ENCODE data around the gene COA4. TPM values are rescaled to one million over a fixed set of nuclear protein-coding genes. Genes with fewer than 3 reads are reported as not detected.

The COA4 gene
- total RNA-seq, 1 experiment from 2014 or later, result 97.0 TPM

DNA sequence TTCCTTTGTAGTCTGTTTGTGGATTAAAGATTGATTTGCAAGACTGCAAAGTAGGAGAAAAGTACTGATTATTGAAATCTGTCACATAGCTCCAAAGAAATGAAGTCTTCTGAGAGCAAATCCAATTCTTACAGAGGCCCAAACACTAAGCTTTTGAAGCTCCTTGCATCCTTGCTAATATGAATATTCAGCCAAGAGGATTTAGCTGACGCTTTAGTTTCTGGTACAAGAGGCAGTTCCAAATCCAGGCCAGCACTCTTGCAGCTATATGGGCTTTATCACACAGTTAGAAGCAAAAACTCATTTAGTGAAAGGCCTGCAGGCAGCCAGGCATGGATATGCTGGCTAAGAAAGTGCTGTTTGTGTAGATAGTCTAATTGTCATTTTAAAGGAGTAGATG, 12.9 kb upstream of the COA4 start:
- Histone ChIP-seq H2AFZ (ENCODE audit: low read depth, low read length, poor library complexity, severe bottlenecking) (no peak overlapping the region), H3K4me2 (ENCODE audit: low read length) (no peak overlapping the region), H3K9ac (ENCODE audit: low read length) (no peak overlapping the region), H3K9me3 (ENCODE audit: control insufficient read depth in 1 of 2, insufficient read depth in 1 of 2, low read depth in 1 of 2, low read length in 2 of 2) (no peaks in the 10 kb centered on the region), H4K20me1 (ENCODE audit: insufficient read depth) (no peaks in the 10 kb centered on the region), H3K27ac (ENCODE audit: low read depth, low read length) (no peak overlapping the region), H3K4me3 (replicated peaks in 1 of 2; ENCODE audit: low read depth in 1 of 2, low read length in 2 of 2) (no peak overlapping the region), H3K27me3 (ENCODE audit: insufficient read depth, low read length) (no peaks in the 10 kb centered on the region), H3K9me2 (ENCODE audit: insufficient read depth) (no peaks in the 10 kb centered on the region), H3K36me3 (ENCODE audit: control insufficient read depth in 1 of 2, insufficient read depth in 2 of 2, low read length in 2 of 2) (no peaks in the 10 kb centered on the region), H3K79me2 (ENCODE audit: insufficient read depth, low read length) (no peaks in the 10 kb centered on the region), H3K4me1 (ENCODE audit: control insufficient read depth in 1 of 2, insufficient read depth in 2 of 2, low read length in 2 of 2) (no peaks in the 10 kb centered on the region)
- intact Hi-C loops (cut with micrococcal nuclease), result no loop called here
- ChIA-PET RAD21 (ENCODE audit: low non-redundant PET in 1 of 2, low total read pairs in 2 of 2, uncharacterized antibody in 2 of 2, unreplicated experiment in 2 of 2) (no interaction called here), POLR2A (no interaction called here), CTCF (no interaction called here)
- DNase-seq (ENCODE audit: low read depth, low spot score), result no peak
- no TSS peak for BruUV-seq (replicated peaks)
- no peak for ATAC-seq
- TF ChIP-seq RAD21 (IDR thresholded peaks at IDR 0.05; ENCODE audit: low read depth), result no peak
- no peak for TF ChIP-seq ZFX (IDR thresholded peaks at IDR 0.05)
- TF ChIP-seq, protein P1, sequence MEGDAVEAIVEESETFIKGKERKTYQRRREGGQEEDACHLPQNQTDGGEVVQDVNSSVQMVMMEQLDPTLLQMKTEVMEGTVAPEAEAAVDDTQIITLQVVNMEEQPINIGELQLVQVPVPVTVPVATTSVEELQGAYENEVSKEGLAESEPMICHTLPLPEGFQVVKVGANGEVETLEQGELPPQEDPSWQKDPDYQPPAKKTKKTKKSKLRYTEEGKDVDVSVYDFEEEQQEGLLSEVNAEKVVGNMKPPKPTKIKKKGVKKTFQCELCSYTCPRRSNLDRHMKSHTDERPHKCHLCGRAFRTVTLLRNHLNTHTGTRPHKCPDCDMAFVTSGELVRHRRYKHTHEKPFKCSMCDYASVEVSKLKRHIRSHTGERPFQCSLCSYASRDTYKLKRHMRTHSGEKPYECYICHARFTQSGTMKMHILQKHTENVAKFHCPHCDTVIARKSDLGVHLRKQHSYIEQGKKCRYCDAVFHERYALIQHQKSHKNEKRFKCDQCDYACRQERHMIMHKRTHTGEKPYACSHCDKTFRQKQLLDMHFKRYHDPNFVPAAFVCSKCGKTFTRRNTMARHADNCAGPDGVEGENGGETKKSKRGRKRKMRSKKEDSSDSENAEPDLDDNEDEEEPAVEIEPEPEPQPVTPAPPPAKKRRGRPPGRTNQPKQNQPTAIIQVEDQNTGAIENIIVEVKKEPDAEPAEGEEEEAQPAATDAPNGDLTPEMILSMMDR (IDR thresholded peaks at IDR 0.05 in 2 of 3, conservative IDR thresholded peaks at IDR 0.05 in 1 of 3; ENCODE audit: borderline replicate concordance in 1 of 3, insufficient read depth in 1 of 3, low read depth in 2 of 3, low read length in 2 of 3), result no peak
- no peak for TF ChIP-seq CBX3 (IDR thresholded peaks at IDR 0.05; ENCODE audit: low read depth)
- no peak for TF ChIP-seq YY1 (IDR thresholded peaks at IDR 0.05; ENCODE audit: extremely low read depth, insufficient replicate concordance, low read depth, low read length)

DNA sequence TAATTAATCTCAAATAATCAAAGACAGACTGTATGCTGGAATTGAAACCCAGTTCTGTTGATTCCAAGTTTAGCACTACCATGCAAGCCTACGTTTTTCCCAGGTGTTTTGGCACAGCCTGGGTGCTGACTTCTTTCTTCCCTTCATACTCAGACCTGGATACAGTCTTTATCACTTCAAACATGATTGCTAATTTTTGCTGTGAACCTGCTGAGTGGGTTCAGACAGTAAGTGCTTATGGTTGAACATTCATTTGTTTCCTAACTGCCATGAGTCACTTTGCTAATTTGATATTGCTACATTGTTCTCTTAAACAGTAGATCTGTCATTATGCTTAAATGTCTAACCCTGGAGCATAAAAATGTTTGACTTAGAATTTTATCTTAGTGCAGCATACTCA, 12.4 kb upstream of the COA4 start:
- Histone ChIP-seq H3K27ac (ENCODE audit: low read depth, low read length) (no peak overlapping the region), H3K27me3 (ENCODE audit: insufficient read depth, low read length) (no peaks in the 10 kb centered on the region), H3K4me1 (ENCODE audit: control insufficient read depth in 1 of 2, insufficient read depth in 2 of 2, low read length in 2 of 2) (no peaks in the 10 kb centered on the region), H3K4me2 (ENCODE audit: low read length) (no peak overlapping the region), H3K4me3 (replicated peaks in 1 of 2; ENCODE audit: low read depth in 1 of 2, low read length in 2 of 2) (no peak overlapping the region), H3K9me2 (ENCODE audit: insufficient read depth) (no peaks in the 10 kb centered on the region), H2AFZ (ENCODE audit: low read depth, low read length, poor library complexity, severe bottlenecking) (no peak overlapping the region), H3K9ac (ENCODE audit: low read length) (no peak overlapping the region), H4K20me1 (ENCODE audit: insufficient read depth) (no peaks in the 10 kb centered on the region), H3K79me2 (ENCODE audit: insufficient read depth, low read length) (no peaks in the 10 kb centered on the region), H3K9me3 (ENCODE audit: control insufficient read depth in 1 of 2, insufficient read depth in 1 of 2, low read depth in 1 of 2, low read length in 2 of 2) (no peaks in the 10 kb centered on the region), H3K36me3 (ENCODE audit: control insufficient read depth in 1 of 2, insufficient read depth in 2 of 2, low read length in 2 of 2) (no peaks in the 10 kb centered on the region)
- DNase-seq (ENCODE audit: low read depth, low spot score) (no peak), ATAC-seq (no peak)
- ChIA-PET RAD21 (ENCODE audit: low non-redundant PET in 1 of 2, low total read pairs in 2 of 2, uncharacterized antibody in 2 of 2, unreplicated experiment in 2 of 2) (no interaction called here), POLR2A (no interaction called here), CTCF (no interaction called here)
- no TSS peak for BruUV-seq (replicated peaks)
- no peak for TF ChIP-seq CBX3 (IDR thresholded peaks at IDR 0.05; ENCODE audit: low read depth)
- TF ChIP-seq SP1 (IDR thresholded peaks at IDR 0.05; ENCODE audit: low read depth), result no peak
- TF ChIP-seq FOSL1 (IDR thresholded peaks at IDR 0.05; ENCODE audit: low read depth), result no peak
- no peak for TF ChIP-seq YY1 (IDR thresholded peaks at IDR 0.05; ENCODE audit: extremely low read depth, insufficient replicate concordance, low read depth, low read length)
- TF ChIP-seq EZH2phosphoT487 (IDR thresholded peaks at IDR 0.05; ENCODE audit: borderline replicate concordance), result no peak
- intact Hi-C loops (cut with micrococcal nuclease), result no loop called here

Data from HCT116 (cell line).